Hepatocyte (in vitro differentiated cells): ENCODE data around the gene PPP1R9A.

ENCODE experiments used
- CTCF ChIP-seq: fragments of 200-600 bp; sonication (generic); IDR thresholded peaks from 2 replicates; pipeline ENCODE4 v1.5.1; 2016; ENCODE audit warnings: antibody characterized with exemption, mild to moderate bottlenecking; ENCODE audit not compliant: poor library complexity
- EZH2 ChIP-seq: fragments of 200-600 bp; sonication (generic); IDR thresholded peaks from 2 replicates; pipeline ENCODE4 v1.6.1; 2016; ENCODE audit warnings: antibody characterized with exemption, mild to moderate bottlenecking, borderline replicate concordance
- EZH2phosphoT487 ChIP-seq: fragments of 200-600 bp; sonication (generic); IDR thresholded peaks from one replicate; pipeline ENCODE4 v1.6.1; 2018; ENCODE audit warnings: antibody characterized with exemption, mild to moderate bottlenecking, low read depth, moderate library complexity; ENCODE audit not compliant: unreplicated experiment, severe bottlenecking

GRCh38 chr7:95262875-95263274 is 355.5 kb downstream of the PPP1R9A start:
- TF ChIP-seq CTCF (no peak), EZH2 (no peak), EZH2phosphoT487 (no peak)
